HepG2 (cell line): Measurements from ENCODE around the gene MEIS1. TPM values are rescaled to one million over a fixed set of nuclear protein-coding genes. Genes with fewer than 3 reads are reported as not detected.

Experiments
- ATAC-seq: fragments of 200-7000 bp; cut with Tn5 transposase; 3 replicates; pipeline ENCODE4 v1.9.1; 2020; ENCODE audit warnings: mild to moderate bottlenecking, moderate library complexity
- BruUV-seq: library from RNA; stranded (reverse); fragments of 400-500 nt; replicated peaks from 2 replicates; lab custom pipeline; 2021; lab: Mats Ljungman, UMichigan
- CTCF ChIA-PET: fragments of 300-600 bp; formaldehyde crosslinking; extraction: SDS; loops from one replicate; lab custom pipeline; 2021; ENCODE audit warnings: low total read pairs, inconsistent platforms, low intra/inter-chr PET ratio; lab: Yijun Ruan, JAX
- POLR2A ChIA-PET: fragments of 350-600 bp; sonication (Branson Sonifier 250); formaldehyde crosslinking; loops from one replicate; lab custom pipeline; 2020; ENCODE audit warnings: antibody characterized with exemption, inconsistent platforms; lab: Yijun Ruan, JAX
- DNase-seq: peaks from one replicate; pipeline ENCODE4 v3.0.0-alpha.2; 2015; ENCODE audit warnings: low spot score
- FAIRE-seq: peaks from 3 replicates; lab custom pipeline; 2011; peaks lifted over from hg19 to GRCh38; lab: Jason Lieb, UNC
- H2AFZ ChIP-seq: one replicate; pipeline ENCODE4 v1.6.1; 2011; ENCODE audit warnings: low read length, inconsistent platforms
- H3K27ac ChIP-seq: fragments of 300-600 bp; 3 replicates; pipeline ENCODE4 v1.8.0; 2011; ENCODE audit warnings: mixed run types, mild to moderate bottlenecking, mixed read lengths, low read length, inconsistent platforms; ENCODE audit not compliant: insufficient read depth; ENCODE audit errors: extremely low read length
- H3K27me3 ChIP-seq, 2 experiments: fragments of 200-600 bp in 1 of 2; 2 replicates in 1 of 2; 3 replicates in 1 of 2; pipeline versions ENCODE4 v1.6.0 to v1.8.0; 2011; ENCODE audit warnings: low read length in 2 of 2, mild to moderate bottlenecking in 2 of 2, moderate library complexity in 2 of 2, inconsistent platforms in 1 of 2; ENCODE audit not compliant: insufficient read depth in 2 of 2, control insufficient read depth in 1 of 2
- H3K36me3 ChIP-seq, 2 experiments: fragments of 200-600 bp in 1 of 2; replicated peaks in 1 of 2; 2 replicates in 1 of 2; 3 replicates in 1 of 2; pipeline versions ENCODE4 v1.5.1 to v1.8.0; 2011; ENCODE audit warnings: low read length in 2 of 2, inconsistent platforms in 1 of 2; ENCODE audit not compliant: insufficient read depth in 2 of 2, control insufficient read depth in 1 of 2
- H3K4me1 ChIP-seq: 2 replicates; pipeline ENCODE4 v1.5.1; 2012; ENCODE audit warnings: low read length, inconsistent platforms; ENCODE audit not compliant: insufficient read depth
- H3K4me2 ChIP-seq: 2 replicates; pipeline ENCODE4 v1.6.0; 2011; ENCODE audit warnings: low read depth, low read length, inconsistent platforms
- H3K4me3 ChIP-seq, 3 experiments: fragments of 200-600 bp in 1 of 3; sonication (generic), shearing (Covaris generic) in 1 of 3; replicated peaks in 1 of 3; 2 replicates each; pipeline ENCODE4 v1.5.1; 2011 to 2016; ENCODE audit warnings: low read length in 3 of 3, inconsistent platforms in 2 of 3, low read depth in 2 of 3, mild to moderate bottlenecking in 2 of 3, control low read depth in 1 of 3, mixed read lengths in 1 of 3; ENCODE audit not compliant: insufficient read depth in 1 of 3
- H3K79me2 ChIP-seq: one replicate; pipeline ENCODE4 v1.6.1; 2011; ENCODE audit warnings: low read length, inconsistent platforms; ENCODE audit not compliant: insufficient read depth
- H3K9ac ChIP-seq: 2 replicates; pipeline ENCODE4 v1.6.0; 2011; ENCODE audit warnings: mild to moderate bottlenecking, low read depth, low read length, inconsistent platforms; ENCODE audit not compliant: insufficient read depth
- H3K9me3 ChIP-seq: 2 replicates; pipeline ENCODE4 v1.5.1; 2012; ENCODE audit warnings: mild to moderate bottlenecking, low read length
- H4K20me1 ChIP-seq: 2 replicates; pipeline ENCODE4 v1.6.0; 2011; ENCODE audit warnings: inconsistent platforms, mild to moderate bottlenecking, low read length, moderate library complexity; ENCODE audit not compliant: insufficient read depth
- BHLHE40 ChIP-seq: IDR thresholded peaks from 2 replicates; pipeline ENCODE4 v1.6.1; 2011; ENCODE audit warnings: low read length, improper control_type of control experiment
- GFI1 ChIP-seq: sonication (generic); formaldehyde crosslinking; IDR thresholded peaks from 2 replicates; pipeline ENCODE4 v1.5.0; 2020; ENCODE audit warnings: missing genetic modification reagents, mild to moderate bottlenecking, borderline replicate concordance
- KDM1A ChIP-seq: IDR thresholded peaks from 2 replicates; pipeline ENCODE4 v1.6.1; 2016; ENCODE audit warnings: missing compliant biosample characterization
- KDM5A ChIP-seq: fragments of 200-600 bp; sonication (generic); IDR thresholded peaks from 2 replicates; pipeline ENCODE4 v1.7.0; 2018; ENCODE audit warnings: antibody characterized with exemption, mild to moderate bottlenecking, low read length, borderline replicate concordance
- NBN ChIP-seq: fragments of 450-650 bp; conservative IDR thresholded peaks from 2 replicates; pipeline ENCODE4 v1.6.1; 2017
- RBAK ChIP-seq: sonication (generic); formaldehyde crosslinking; IDR thresholded peaks from 2 replicates; pipeline ENCODE4 v1.5.1; 2020; ENCODE audit warnings: mild to moderate bottlenecking, missing genetic modification reagents
- RNF2 ChIP-seq: fragments of 450-650 bp; conservative IDR thresholded peaks from 2 replicates; pipeline ENCODE4 v1.6.1; 2016; ENCODE audit warnings: low read depth
- SETDB1 ChIP-seq: sonication (generic); formaldehyde crosslinking; IDR thresholded peaks from 2 replicates; pipeline ENCODE4 v1.5.1; 2020; ENCODE audit warnings: missing genetic modification reagents, mild to moderate bottlenecking, borderline replicate concordance
- ZBTB21 ChIP-seq: sonication (generic); formaldehyde crosslinking; IDR thresholded peaks from 2 replicates; pipeline ENCODE4 v1.4.0; 2020; ENCODE audit warnings: missing genetic modification reagents
- ZFP82 ChIP-seq: sonication (generic); formaldehyde crosslinking; IDR thresholded peaks from 2 replicates; pipeline ENCODE4 v1.5.1; 2020; ENCODE audit warnings: mild to moderate bottlenecking, missing genetic modification reagents, borderline replicate concordance
- ZNF160 ChIP-seq: sonication (generic); formaldehyde crosslinking; IDR thresholded peaks from 2 replicates; pipeline ENCODE4 v1.8.0; 2022; ENCODE audit warnings: mild to moderate bottlenecking, inconsistent platforms, missing genetic modification reagents
- ZNF367 ChIP-seq: sonication (generic); formaldehyde crosslinking; IDR thresholded peaks from 2 replicates; pipeline ENCODE4 v1.4.0; 2020; ENCODE audit warnings: missing genetic modification reagents, borderline replicate concordance
- ZNF430 ChIP-seq: sonication (generic); formaldehyde crosslinking; IDR thresholded peaks from 2 replicates; pipeline ENCODE4 v1.9.0; 2021; ENCODE audit warnings: mild to moderate bottlenecking, missing genetic modification reagents
- ZNF747 ChIP-seq: sonication (generic); formaldehyde crosslinking; IDR thresholded peaks from 2 replicates; pipeline ENCODE4 v1.8.1; 2023; ENCODE audit warnings: missing genetic modification reagents, mild to moderate bottlenecking, borderline replicate concordance
- ZNF83 ChIP-seq: sonication (generic); formaldehyde crosslinking; IDR thresholded peaks from 2 replicates; pipeline ENCODE4 v1.4.0; 2020; ENCODE audit warnings: missing genetic modification reagents, mild to moderate bottlenecking, borderline replicate concordance
- ZNF841 ChIP-seq: sonication (generic); formaldehyde crosslinking; IDR thresholded peaks from 2 replicates; pipeline ENCODE4 v1.8.1; 2023; ENCODE audit warnings: missing genetic modification reagents, borderline replicate concordance
- WGBS: methylation state at CpG from one replicate; pipeline ENCODE4 v1.1.6; 2017; ENCODE audit warnings: low lambda C conversion rate; 5-methylcytosine and 5-hydroxymethylcytosine counted together
- in situ Hi-C: cut with HindIII; loops from 2 replicates; pipeline ENCODE4 v1.10.0; 2017; ENCODE audit warnings: low pct_unique_long_range_greater_than_20kb; ENCODE audit not compliant: extremely low pct_ligation_motif_present
- intact Hi-C: fragments of 100-400 bp; cut with micrococcal nuclease; formaldehyde crosslinking; loops from one replicate; pipeline ENCODE4 v1.10.0; 2022; ENCODE audit not compliant: unreplicated experiment
- polyA plus RNA-seq, 8 experiments: library from polyadenylated mRNA; depleted of rRNA in 3 of 8; stranded (reverse) in 7 of 8; unstranded in 1 of 8; fragments of >200 nt; fragmentation: Illumina TruSeq in 4 of 8; extraction: Trizol in 4 of 8; gene quantifications; 2 replicates each; pipeline versions ENCODE4 v1.2.1 to v1.2.3, GENCODE V29; 2011 to 2016; ENCODE audit warnings: low read depth in 4 of 8, missing spikeins in 1 of 8, mixed read lengths in 1 of 8; ENCODE audit not compliant: insufficient read depth in 1 of 8
- total RNA-seq, 5 experiments: library from RNA; depleted of rRNA; stranded (reverse); fragments of >200 nt; fragmentation: Illumina TruSeq; extraction: Trizol; gene quantifications; 2 replicates each; pipeline ENCODE4 v1.2.3, GENCODE V29; 2016; ENCODE audit warnings: low read depth in 1 of 5
- TF ChIP-seq, protein P1 (sequence below): sonication (generic); formaldehyde crosslinking; IDR thresholded peaks from 2 replicates; pipeline ENCODE4 v1.4.0; 2020; ENCODE audit warnings: mild to moderate bottlenecking, missing genetic modification reagents
- TF ChIP-seq, protein P2 (sequence below): sonication (generic); formaldehyde crosslinking; IDR thresholded peaks from 2 replicates; pipeline ENCODE4 v1.4.0; 2020; ENCODE audit warnings: missing genetic modification reagents, borderline replicate concordance

The MEIS1 gene
- total and polyA plus RNA-seq, 2 of the 13 experiments (the other 11 are each of a cell fraction or from before 2014, with no cell fraction given), result 3.8 to 6.0 TPM

DNA sequence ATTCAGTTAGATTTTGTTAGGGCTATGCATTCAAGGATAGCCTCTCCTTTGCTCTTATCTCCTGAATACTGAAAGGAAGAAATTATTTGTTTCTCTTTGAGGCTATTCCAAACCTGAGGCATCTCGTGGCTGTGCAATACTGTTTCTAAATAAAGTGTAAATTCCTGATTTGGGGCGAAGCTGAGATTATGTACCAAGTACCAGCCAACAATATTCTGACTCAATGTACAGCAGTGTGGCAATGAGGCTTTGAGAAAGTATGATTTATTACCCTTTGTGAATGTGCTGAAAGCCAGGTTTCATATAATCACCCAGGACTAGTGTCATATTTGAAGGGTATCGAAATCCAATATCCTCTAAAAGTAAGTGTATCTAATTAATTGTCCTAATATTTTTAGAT is 113.5 kb downstream of the MEIS1 start:
- Histone ChIP-seq H3K79me2 (no peaks in the 10 kb centered on the region), H3K36me3 (no peaks in the 10 kb centered on the region), H2AFZ (no peak overlapping the region), H3K4me1 (peaks cover 6% of the 10 kb centered on the region), H3K9ac (no peak overlapping the region), H3K4me2 (no peak overlapping the region), H4K20me1 (no peaks in the 10 kb centered on the region), H3K27ac (no peak overlapping the region)
- in situ Hi-C loops (no loop called here), intact Hi-C loops (no loop called here)
- whole genome bisulfite sequencing, result 61% methylated on average over 3 of the region's 3 CpGs
- no peak for ATAC-seq
- no TSS peak for BruUV-seq
- CTCF ChIA-PET, result no interaction called here
- no peak for TF ChIP-seq ZNF747
- TF ChIP-seq ZNF160 (CRISPR knock-in tag), result no peak
- no peak for TF ChIP-seq ZFP82 (CRISPR knock-in tag)
- TF ChIP-seq SETDB1 (CRISPR knock-in tag), result no peak
- TF ChIP-seq NBN, result no peak
- TF ChIP-seq KDM5A, result no peak
- no peak for TF ChIP-seq ZNF83 (CRISPR knock-in tag)
- TF ChIP-seq ZNF367 (CRISPR knock-in tag), result no peak
- TF ChIP-seq, protein P1, sequence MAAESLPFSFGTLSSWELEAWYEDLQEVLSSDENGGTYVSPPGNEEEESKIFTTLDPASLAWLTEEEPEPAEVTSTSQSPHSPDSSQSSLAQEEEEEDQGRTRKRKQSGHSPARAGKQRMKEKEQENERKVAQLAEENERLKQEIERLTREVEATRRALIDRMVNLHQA (CRISPR knock-in tag), result no peak
- TF ChIP-seq BHLHE40, result no peak
- TF ChIP-seq ZNF841 (CRISPR knock-in tag), result no peak
- TF ChIP-seq RBAK, result no peak
- TF ChIP-seq ZNF430 (CRISPR knock-in tag), result no peak
- no peak for TF ChIP-seq KDM1A (CRISPR knock-in tag)
- TF ChIP-seq RNF2, result no peak
- no peak for TF ChIP-seq GFI1 (CRISPR knock-in tag)
- TF ChIP-seq, protein P2, sequence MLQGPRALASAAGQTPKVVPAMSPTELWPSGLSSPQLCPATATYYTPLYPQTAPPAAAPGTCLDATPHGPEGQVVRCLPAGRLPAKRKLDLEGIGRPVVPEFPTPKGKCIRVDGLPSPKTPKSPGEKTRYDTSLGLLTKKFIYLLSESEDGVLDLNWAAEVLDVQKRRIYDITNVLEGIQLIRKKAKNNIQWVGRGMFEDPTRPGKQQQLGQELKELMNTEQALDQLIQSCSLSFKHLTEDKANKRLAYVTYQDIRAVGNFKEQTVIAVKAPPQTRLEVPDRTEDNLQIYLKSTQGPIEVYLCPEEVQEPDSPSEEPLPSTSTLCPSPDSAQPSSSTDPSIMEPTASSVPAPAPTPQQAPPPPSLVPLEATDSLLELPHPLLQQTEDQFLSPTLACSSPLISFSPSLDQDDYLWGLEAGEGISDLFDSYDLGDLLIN, result no peak
- no peak for TF ChIP-seq ZBTB21
- TF ChIP-seq, all 625 proteins: peak for 0
- FAIRE-seq (no peak), DNase-seq (no peak)
- Histone ChIP-seq H3K9me3 (no peaks in the 10 kb centered on the region), H3K4me3 (no peak overlapping the region), H3K27me3 (no peaks in the 10 kb centered on the region)
- POLR2A ChIA-PET, result no interaction called here
